ENCODE data around the gene KCTD17. TPM values are rescaled to one million over a fixed set of nuclear protein-coding genes. Genes with fewer than 3 reads are reported as not detected.

KCTD17 gene
- total and polyA plus RNA-seq, 2 of the 4 experiments (the other 2 are of a cell fraction): 28.3 to 37.3 TPM

DNA sequence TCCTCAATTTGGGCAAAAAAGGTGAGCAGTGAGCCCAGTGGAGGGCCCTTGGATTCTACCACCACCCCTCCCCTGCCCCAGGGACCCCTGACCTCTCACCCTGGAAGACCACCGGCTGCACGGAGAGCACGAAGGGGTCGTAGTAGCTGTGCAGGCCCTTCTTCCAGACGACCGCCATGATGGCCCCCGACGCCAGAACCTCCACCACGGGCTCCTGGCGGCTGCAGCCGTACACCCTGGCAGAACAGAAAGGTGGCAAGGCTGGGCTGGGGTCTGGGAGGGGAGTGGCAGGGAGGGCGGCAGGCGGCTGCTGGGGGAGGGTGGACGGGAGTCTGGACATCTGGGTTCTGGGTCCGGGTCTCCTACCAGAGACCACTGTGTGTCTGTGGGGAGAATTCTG is 34.6 kb downstream of the KCTD17 start:
- intact Hi-C loops (cut with micrococcal nuclease): no loop called here
- Histone ChIP-seq H3K9ac (ENCODE audit: low read depth, low read length) (no peak overlapping the region), H4K20me1 (ENCODE audit: insufficient read depth, low read length) (no peaks in the 10 kb centered on the region), H3K4me3 (ENCODE audit: insufficient read depth, low read depth, low read length) (no peak overlapping the region), H2BK15ac (ENCODE audit: low read depth, low read length) (no peak overlapping the region), H3K4me2 (ENCODE audit: low read depth, low read length) (no peak overlapping the region), H2BK20ac (ENCODE audit: low read depth, low read length) (no peak overlapping the region), H3K36me3 (ENCODE audit: control insufficient read depth, insufficient read depth, low read length) (no peaks in the 10 kb centered on the region), H3K4me1 (ENCODE audit: control insufficient read depth, insufficient read depth, low read length) (no peaks in the 10 kb centered on the region), H2BK5ac (ENCODE audit: low read depth, low read length, poor library complexity, severe bottlenecking) (no peak overlapping the region), H3K18ac (ENCODE audit: low read depth, low read length) (no peak overlapping the region), H3K56ac (ENCODE audit: extremely low read depth, insufficient read depth, low read length) (no peak overlapping the region), H2AK5ac (ENCODE audit: low read depth, low read length) (no peak overlapping the region), H4K5ac (ENCODE audit: low read depth, low read length) (no peak overlapping the region), H2AK9ac (replicated peaks; ENCODE audit: low read depth, low read length, poor library complexity) (no peak overlapping the region), H3K9me3 (ENCODE audit: control insufficient read depth, insufficient read depth, low read length) (no peaks in the 10 kb centered on the region), H3K27me3 (ENCODE audit: control insufficient read depth, insufficient read depth, low read length) (peaks cover 46% of the 10 kb centered on the region), H3K23ac (ENCODE audit: low read depth, low read length) (no peak overlapping the region), H3K14ac (replicated peaks; ENCODE audit: low read depth, low read length) (no peak overlapping the region), H3K27ac (ENCODE audit: insufficient read depth, low read length) (no peak overlapping the region), H4K91ac (ENCODE audit: insufficient read depth, low read depth, low read length) (no peak overlapping the region), H2AFZ (replicated peaks; ENCODE audit: low read length, poor library complexity) (no peak overlapping the region), H4K8ac (ENCODE audit: low read depth in 2 of 2, low read length in 2 of 2) (no peak overlapping the region), H3K9me1 (ENCODE audit: insufficient read depth, low read length) (no peaks in the 10 kb centered on the region), H3K79me1 (ENCODE audit: low read depth in 1 of 2, low read length in 2 of 2) (no peaks in the 10 kb centered on the region), H3K4ac (ENCODE audit: low read depth, low read length) (no peak overlapping the region), H2BK120ac (ENCODE audit: low read depth, low read length) (no peak overlapping the region)
- no TSS peak for BruUV-seq (replicated peaks)
- CTCF ChIA-PET: no interaction called here
- TF ChIP-seq RAD21 (IDR thresholded peaks at IDR 0.05; ENCODE audit: low read length) (no peak), MAZ (IDR thresholded peaks at IDR 0.05; ENCODE audit: borderline replicate concordance, low read depth, low read length) (no peak), CHD1 (IDR thresholded peaks at IDR 0.05; ENCODE audit: low read depth, low read length) (no peak), RFX5 (IDR thresholded peaks at IDR 0.05; ENCODE audit: low read depth, low read length) (no peak), MAFK (IDR thresholded peaks at IDR 0.05; ENCODE audit: low read depth, low read length) (no peak), FOS (IDR thresholded peaks at IDR 0.05; ENCODE audit: low read depth, low read length) (no peak), MXI1 (IDR thresholded peaks at IDR 0.05; ENCODE audit: borderline replicate concordance, low read depth, low read length) (no peak), RCOR1 (IDR thresholded peaks at IDR 0.05; ENCODE audit: insufficient replicate concordance, low read length) (no peak), BHLHE40 (IDR thresholded peaks at IDR 0.05; ENCODE audit: low read depth, low read length) (no peak), POLR2A (IDR thresholded peaks at IDR 0.05; ENCODE audit: low read depth, low read length) (no peak), SMC3 (IDR thresholded peaks at IDR 0.05; ENCODE audit: low read depth, low read length) (no peak)
- TF ChIP-seq, protein P1, sequence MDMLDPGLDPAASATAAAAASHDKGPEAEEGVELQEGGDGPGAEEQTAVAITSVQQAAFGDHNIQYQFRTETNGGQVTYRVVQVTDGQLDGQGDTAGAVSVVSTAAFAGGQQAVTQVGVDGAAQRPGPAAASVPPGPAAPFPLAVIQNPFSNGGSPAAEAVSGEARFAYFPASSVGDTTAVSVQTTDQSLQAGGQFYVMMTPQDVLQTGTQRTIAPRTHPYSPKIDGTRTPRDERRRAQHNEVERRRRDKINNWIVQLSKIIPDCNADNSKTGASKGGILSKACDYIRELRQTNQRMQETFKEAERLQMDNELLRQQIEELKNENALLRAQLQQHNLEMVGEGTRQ (IDR thresholded peaks at IDR 0.05; ENCODE audit: low read depth, low read length): no peak
- TF ChIP-seq, protein P2, sequence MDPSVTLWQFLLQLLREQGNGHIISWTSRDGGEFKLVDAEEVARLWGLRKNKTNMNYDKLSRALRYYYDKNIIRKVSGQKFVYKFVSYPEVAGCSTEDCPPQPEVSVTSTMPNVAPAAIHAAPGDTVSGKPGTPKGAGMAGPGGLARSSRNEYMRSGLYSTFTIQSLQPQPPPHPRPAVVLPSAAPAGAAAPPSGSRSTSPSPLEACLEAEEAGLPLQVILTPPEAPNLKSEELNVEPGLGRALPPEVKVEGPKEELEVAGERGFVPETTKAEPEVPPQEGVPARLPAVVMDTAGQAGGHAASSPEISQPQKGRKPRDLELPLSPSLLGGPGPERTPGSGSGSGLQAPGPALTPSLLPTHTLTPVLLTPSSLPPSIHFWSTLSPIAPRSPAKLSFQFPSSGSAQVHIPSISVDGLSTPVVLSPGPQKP (IDR thresholded peaks at IDR 0.05; ENCODE audit: borderline replicate concordance, low read depth, low read length): no peak
- TF ChIP-seq, protein P3, sequence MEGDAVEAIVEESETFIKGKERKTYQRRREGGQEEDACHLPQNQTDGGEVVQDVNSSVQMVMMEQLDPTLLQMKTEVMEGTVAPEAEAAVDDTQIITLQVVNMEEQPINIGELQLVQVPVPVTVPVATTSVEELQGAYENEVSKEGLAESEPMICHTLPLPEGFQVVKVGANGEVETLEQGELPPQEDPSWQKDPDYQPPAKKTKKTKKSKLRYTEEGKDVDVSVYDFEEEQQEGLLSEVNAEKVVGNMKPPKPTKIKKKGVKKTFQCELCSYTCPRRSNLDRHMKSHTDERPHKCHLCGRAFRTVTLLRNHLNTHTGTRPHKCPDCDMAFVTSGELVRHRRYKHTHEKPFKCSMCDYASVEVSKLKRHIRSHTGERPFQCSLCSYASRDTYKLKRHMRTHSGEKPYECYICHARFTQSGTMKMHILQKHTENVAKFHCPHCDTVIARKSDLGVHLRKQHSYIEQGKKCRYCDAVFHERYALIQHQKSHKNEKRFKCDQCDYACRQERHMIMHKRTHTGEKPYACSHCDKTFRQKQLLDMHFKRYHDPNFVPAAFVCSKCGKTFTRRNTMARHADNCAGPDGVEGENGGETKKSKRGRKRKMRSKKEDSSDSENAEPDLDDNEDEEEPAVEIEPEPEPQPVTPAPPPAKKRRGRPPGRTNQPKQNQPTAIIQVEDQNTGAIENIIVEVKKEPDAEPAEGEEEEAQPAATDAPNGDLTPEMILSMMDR (conservative IDR thresholded peaks at IDR 0.05; ENCODE audit: low read depth, low read length): no peak
- dilution Hi-C loops (cut with HindIII; ENCODE audit: low sequenced_read_pairs, unreplicated experiment): no loop called here
- no peak for DNase-seq
- WGBS, 2 experiments (ENCODE audit: extremely low coverage in 2 of 2, insufficient read length in 1 of 2): 56% methylated on average over 13 of the region's 15 CpGs; no CpG with 5 or more reads in 1 of the 2 experiments
- no peak for ATAC-seq (ENCODE audit: low read depth)
- in situ Hi-C loops (cut with MboI; ENCODE audit: low sequenced_read_pairs): no loop called here
- POLR2A ChIA-PET (ENCODE audit: unreplicated experiment): no interaction called here

Data from IMR-90 (cell line).